Measurements from ENCODE around the gene PIH1D1. TPM values are rescaled to one million over a fixed set of nuclear protein-coding genes. Genes with fewer than 3 reads are reported as not detected.

PIH1D1 gene
- total and polyA plus RNA-seq, 2 experiments from 2014 or later: 103 to 164 TPM

DNA sequence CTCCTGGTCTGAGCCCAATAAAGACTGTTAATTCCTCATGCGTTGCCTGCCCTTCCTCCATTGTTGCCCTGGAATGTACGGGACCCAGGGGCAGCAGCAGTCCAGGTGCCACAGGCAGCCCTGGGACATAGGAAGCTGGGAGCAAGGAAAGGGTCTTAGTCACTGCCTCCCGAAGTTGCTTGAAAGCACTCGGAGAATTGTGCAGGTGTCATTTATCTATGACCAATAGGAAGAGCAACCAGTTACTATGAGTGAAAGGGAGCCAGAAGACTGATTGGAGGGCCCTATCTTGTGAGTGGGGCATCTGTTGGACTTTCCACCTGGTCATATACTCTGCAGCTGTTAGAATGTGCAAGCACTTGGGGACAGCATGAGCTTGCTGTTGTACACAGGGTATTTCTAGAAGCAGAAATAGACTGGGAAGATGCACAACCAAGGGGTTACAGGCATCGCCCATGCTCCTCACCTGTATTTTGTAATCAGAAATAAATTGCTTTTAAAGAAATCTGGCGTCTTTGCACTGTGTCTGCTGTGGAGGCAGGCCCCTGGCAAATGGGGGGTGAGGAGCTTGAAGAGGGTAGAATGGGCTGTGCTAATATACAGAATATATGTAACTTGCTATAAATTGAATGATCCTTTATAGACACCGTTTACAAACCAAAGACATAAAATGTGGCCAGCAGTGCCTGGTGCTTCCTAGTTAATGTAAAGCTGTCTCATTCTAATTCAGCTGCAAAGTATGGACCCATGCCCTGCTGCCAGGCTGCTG lies 40.4 kb upstream of the PIH1D1 start:
- Histone ChIP-seq H3K4me1 (ENCODE audit: insufficient read depth) (peaks cover 17% of the 10 kb centered on the region), H3K27ac (ENCODE audit: low read depth) (peak overlapping the region; percentile 100), H4K20me1 (replicated peaks; ENCODE audit: insufficient read depth) (peaks cover 23% of the 10 kb centered on the region), H3K4me2 (no peak overlapping the region), H3K9me2 (ENCODE audit: insufficient read depth) (no peaks in the 10 kb centered on the region), H3K27me3 (ENCODE audit: insufficient read depth) (no peaks in the 10 kb centered on the region), H3F3A (replicated peaks; ENCODE audit: low read depth) (peaks cover 76% of the 10 kb centered on the region), H3K4me3 (no peak overlapping the region), H2AFZ (no peak overlapping the region), H3K36me3 (ENCODE audit: insufficient read depth) (peaks cover 40% of the 10 kb centered on the region), H3K79me2 (replicated peaks; ENCODE audit: insufficient read depth) (peaks cover 38% of the 10 kb centered on the region)
- peaks cover 72% of the 10 kb centered on the region for H3K36me3 Mint-ChIP-seq (ENCODE audit: low read depth)
- DNase-seq (ENCODE audit: low spot score) (no peak), ATAC-seq (no peak)
- TF ChIP-seq EZH2phosphoT487 (IDR thresholded peaks at IDR 0.05; ENCODE audit: unreplicated experiment) (no peak), NANOG (IDR thresholded peaks at IDR 0.05; ENCODE audit: borderline replicate concordance) (no peak), CREB1 (CRISPR knock-in tag; IDR thresholded peaks at IDR 0.05; ENCODE audit: low read depth) (no peak), EZH2 (IDR thresholded peaks at IDR 0.05; ENCODE audit: low read depth, unreplicated experiment) (no peak), ZNF462 (CRISPR knock-in tag; IDR thresholded peaks at IDR 0.05) (no peak), ZNF114 (CRISPR knock-in tag; IDR thresholded peaks at IDR 0.05) (no peak), JUNB (IDR thresholded peaks at IDR 0.05; ENCODE audit: unreplicated experiment) (no peak), ETS1 (IDR thresholded peaks at IDR 0.05) (no peak), ZNF331 (CRISPR knock-in tag; IDR thresholded peaks at IDR 0.05; ENCODE audit: low read depth) (no peak), REST (IDR thresholded peaks at IDR 0.05; ENCODE audit: unreplicated experiment) (no peak), CTCF (conservative IDR thresholded peaks at IDR 0.05; ENCODE audit: low read depth in 2 of 2) (no peak), POLR2AphosphoS5 (IDR thresholded peaks at IDR 0.05; ENCODE audit: low read depth) (no peak), STAT1 (IDR thresholded peaks at IDR 0.05; ENCODE audit: unreplicated experiment) (no peak)
- peaks cover 22% of the 10 kb centered on the region for H3K9me3 Mint-ChIP-seq
- H3K4me1 Mint-ChIP-seq: peaks cover 14% of the 10 kb centered on the region
- H3K27me3 Mint-ChIP-seq (ENCODE audit: insufficient read depth, low read depth, poor library complexity): peaks cover 78% of the 10 kb centered on the region
- H3K27ac Mint-ChIP-seq: peak overlapping the region; percentile 87
- H3K4me3 Mint-ChIP-seq: 0 out of 3 replicates have a peak overlapping the region, but pooled peaks have one; percentile 27

All from GM23338 (cell line).